Mammary epithelial cell (primary cell): ENCODE measurements around the gene PRICKLE2.

Source experiments
- CTCF ChIP-seq, 2 donors: IDR thresholded peaks in 1 of 2; conservative IDR thresholded peaks in 1 of 2; 2 replicates each; pipeline ENCODE4 v1.5.1; 2011 to 2012; ENCODE audit warnings: inconsistent platforms in 2 of 2, low read length in 2 of 2, mild to moderate bottlenecking in 2 of 2, control low read depth in 1 of 2, low read depth in 1 of 2; ENCODE audit not compliant: insufficient read depth in 1 of 2; ENCODE audit errors: extremely low read depth in 1 of 2
- EZH2 ChIP-seq: IDR thresholded peaks from 2 replicates; pipeline ENCODE4 v1.6.1; 2012; ENCODE audit warnings: low read length, inconsistent platforms, borderline replicate concordance

- TF ChIP-seq CTCF (conservative IDR thresholded peaks at IDR 0.05 in 1 of 2, IDR thresholded peaks at IDR 0.05 in 1 of 2; ENCODE audit: extremely low read depth in 1 of 2, insufficient read depth in 1 of 2, low read depth in 1 of 2, low read length in 2 of 2) (no peak), EZH2 (no peak)
Observed at GRCh38 chr3:64265646-64266045, 40.4 kb upstream of the PRICKLE2 start.
